Kidney glomerular epithelial cell (primary cell): ENCODE data around the gene MAP2K4.
"Not testable (repeated sequence)": the region's sequence is repeated elsewhere in the genome, so short reads cannot be mapped to it uniquely, and the experiment has no call there.

ENCODE experiments used
- DNase-seq: peaks from one replicate; lab custom pipeline; 2025; lab: John Stamatoyannopoulos, UW

The MAP2K4 gene

DNA sequence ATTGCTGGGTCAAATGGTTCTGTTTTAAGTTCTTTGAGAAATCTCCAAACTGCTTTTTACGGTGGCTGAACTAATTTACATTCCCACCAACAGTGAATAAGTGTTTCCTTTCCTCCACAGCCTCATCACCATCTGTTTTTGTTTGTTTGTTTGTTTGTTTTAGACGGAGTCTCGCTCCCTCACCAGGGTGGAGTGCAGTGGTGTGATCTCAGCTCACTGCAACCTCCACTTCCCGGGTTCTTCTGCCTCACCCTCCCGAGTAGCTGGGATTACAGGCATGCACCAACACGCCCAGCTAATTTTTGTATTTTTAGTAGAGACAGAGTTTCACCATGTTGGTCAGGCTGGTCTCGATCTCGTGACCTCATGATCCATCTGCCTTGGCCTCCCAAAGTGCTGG lies 141.5 kb downstream of the MAP2K4 start:
- DNase-seq = not testable (repeated sequence)

DNA sequence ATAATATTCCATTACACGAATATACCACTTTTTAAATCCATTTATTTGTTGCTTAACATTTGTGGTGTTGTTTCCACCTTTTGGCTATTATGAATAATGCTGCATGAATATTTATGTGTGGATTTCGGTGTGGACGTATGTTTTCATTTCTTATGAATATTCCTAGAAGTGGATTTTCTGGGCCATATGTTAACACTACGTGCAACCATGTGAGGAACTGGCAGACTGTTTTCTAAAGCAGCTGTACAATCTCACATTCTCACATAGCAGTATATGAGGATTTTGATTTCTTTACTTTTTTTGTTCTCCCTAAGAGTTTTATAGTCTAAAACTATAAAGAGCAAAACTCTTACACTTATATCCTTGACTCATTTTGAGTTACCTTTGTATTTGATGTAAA lies 143.4 kb downstream of the MAP2K4 start:
- no peak for DNase-seq

DNA sequence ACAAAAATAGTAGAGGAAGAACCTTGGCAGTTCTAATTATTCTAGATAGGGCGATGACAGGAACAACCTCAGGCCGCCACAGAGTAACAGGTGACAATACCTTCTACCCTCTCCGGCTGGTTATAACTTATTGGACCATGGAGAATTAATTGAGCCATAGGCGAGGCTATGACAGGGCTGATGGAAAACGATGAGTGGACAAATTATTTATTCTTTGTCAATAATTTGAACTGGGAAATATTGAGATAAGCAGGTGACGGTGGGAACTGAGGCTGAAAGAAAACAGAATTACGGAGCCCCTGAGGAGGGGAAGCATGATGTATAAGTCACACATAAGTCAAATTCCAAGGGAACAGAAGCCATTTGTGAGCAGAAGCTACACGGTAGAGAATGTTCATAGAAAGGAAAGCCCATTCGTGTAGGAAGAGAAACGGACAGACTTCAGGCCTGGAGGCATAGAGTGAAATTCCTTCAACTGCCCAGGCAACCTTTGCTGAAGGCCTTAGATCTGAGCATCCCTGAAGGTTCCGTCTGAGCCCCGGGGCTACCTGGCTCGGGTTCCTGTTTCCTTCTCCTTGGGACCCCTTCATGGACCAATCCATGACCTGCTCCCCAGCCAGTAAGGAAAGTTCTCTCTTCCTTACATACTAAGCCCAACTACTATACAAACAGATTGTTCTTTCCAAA lies 158.1 kb downstream of the MAP2K4 start:
- DNase-seq = no peak

DNA sequence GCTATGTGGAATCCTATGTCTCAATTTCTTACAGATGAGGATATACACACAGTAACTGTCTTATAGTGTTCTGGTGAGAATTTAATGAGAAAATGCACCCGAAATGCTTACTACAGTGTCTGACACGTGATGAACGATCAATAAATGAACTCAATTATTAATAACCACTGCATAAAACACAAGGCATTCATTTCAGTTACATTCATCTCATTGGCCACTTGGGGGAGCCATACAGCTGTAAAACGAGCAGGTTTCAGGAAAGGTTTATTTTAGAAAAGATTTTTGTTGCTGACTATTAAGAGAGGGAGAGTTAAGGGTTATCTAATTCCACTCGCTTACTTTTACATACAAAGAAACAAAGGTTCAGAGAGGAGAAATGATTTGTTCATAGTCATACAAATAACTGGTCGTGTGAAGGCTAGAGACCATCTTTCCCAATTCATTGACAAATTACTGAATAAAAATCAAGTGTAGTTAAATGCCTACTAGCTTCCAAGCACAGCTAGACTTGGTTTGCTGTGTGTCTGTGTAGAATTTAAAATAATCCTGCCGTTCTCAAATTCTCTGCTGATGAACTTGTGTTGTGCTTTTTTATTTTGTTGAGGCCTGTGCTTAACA lies 160.1 kb downstream of the MAP2K4 start:
- DNase-seq = peak; percentile 55

DNA sequence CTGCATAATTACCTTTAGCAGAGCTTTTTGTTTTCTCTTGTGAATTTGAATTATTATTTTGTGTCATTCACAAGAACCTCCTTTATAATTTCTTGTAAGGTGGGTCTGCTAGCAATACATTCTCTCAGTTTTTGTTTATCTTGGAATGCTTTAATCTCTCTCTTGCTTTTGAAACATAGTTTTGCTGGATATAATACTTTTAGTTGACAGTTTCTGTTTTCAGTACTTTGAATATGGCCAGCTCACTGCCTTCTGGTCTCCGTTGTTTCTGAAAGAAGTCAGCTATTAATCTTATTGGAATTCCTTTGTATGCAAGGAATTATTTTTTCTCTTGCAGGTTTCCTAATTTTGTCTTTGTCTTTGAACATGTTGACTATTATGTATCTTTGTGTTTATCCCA lies 167.0 kb downstream of the MAP2K4 start:
- DNase-seq = no peak

DNA sequence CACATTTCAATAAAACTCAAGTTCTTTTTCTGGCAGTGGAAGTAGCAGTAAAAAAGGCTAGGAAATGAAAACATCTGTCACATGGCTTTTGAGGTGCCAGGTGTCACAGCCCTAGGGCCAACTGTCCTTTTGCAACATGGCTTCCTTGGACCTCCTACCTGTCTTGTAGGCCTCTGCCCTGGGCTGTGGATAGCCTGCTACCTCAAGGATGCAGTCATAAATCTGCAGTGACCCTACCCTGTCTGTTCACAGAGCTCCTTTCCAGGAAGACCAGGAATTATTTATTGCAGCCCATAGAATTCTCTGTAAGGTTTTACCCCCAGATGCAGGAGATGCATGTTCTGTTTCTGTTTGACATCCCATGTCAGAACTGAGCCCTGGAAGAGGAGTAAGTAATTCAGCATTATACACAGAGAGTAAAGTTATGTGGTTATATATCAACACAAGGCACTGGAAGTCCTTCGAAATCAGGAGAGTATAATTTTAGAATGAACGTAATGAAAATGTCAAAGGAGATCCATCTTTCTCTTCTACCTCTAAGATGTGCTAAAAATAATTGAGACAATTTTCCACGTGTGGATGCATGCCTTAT lies 172.6 kb downstream of the MAP2K4 start:
- no peak for DNase-seq
